HepG2 (cell line): Measurements from ENCODE around the gene C11orf21. TPM values are rescaled to one million over a fixed set of nuclear protein-coding genes. Genes with fewer than 3 reads are reported as not detected.

Source experiments
- ATAC-seq: fragments of 200-7000 bp; cut with Tn5 transposase; 3 replicates; pipeline ENCODE4 v1.9.1; 2020; ENCODE audit warnings: mild to moderate bottlenecking, moderate library complexity
- BruUV-seq: library from RNA; stranded (reverse); fragments of 400-500 nt; replicated peaks from 2 replicates; lab custom pipeline; 2021; lab: Mats Ljungman, UMichigan
- CTCF ChIA-PET: fragments of 300-600 bp; formaldehyde crosslinking; extraction: SDS; loops from one replicate; lab custom pipeline; 2021; ENCODE audit warnings: low total read pairs, inconsistent platforms, low intra/inter-chr PET ratio; lab: Yijun Ruan, JAX
- POLR2A ChIA-PET: fragments of 350-600 bp; sonication (Branson Sonifier 250); formaldehyde crosslinking; loops from one replicate; lab custom pipeline; 2020; ENCODE audit warnings: antibody characterized with exemption, inconsistent platforms; lab: Yijun Ruan, JAX
- DNase-seq: peaks from one replicate; pipeline ENCODE4 v3.0.0-alpha.2; 2015; ENCODE audit warnings: low spot score
- FAIRE-seq: peaks from 3 replicates; lab custom pipeline; 2011; peaks lifted over from hg19 to GRCh38; lab: Jason Lieb, UNC
- H2AFZ ChIP-seq: one replicate; pipeline ENCODE4 v1.6.1; 2011; ENCODE audit warnings: low read length, inconsistent platforms
- H3K27ac ChIP-seq: fragments of 300-600 bp; 3 replicates; pipeline ENCODE4 v1.8.0; 2011; ENCODE audit warnings: mixed run types, mild to moderate bottlenecking, mixed read lengths, low read length, inconsistent platforms; ENCODE audit not compliant: insufficient read depth; ENCODE audit errors: extremely low read length
- H3K27me3 ChIP-seq, 2 experiments: fragments of 200-600 bp in 1 of 2; 2 replicates in 1 of 2; 3 replicates in 1 of 2; pipeline versions ENCODE4 v1.6.0 to v1.8.0; 2011; ENCODE audit warnings: low read length in 2 of 2, mild to moderate bottlenecking in 2 of 2, moderate library complexity in 2 of 2, inconsistent platforms in 1 of 2; ENCODE audit not compliant: insufficient read depth in 2 of 2, control insufficient read depth in 1 of 2
- H3K36me3 ChIP-seq, 2 experiments: fragments of 200-600 bp in 1 of 2; replicated peaks in 1 of 2; 2 replicates in 1 of 2; 3 replicates in 1 of 2; pipeline versions ENCODE4 v1.5.1 to v1.8.0; 2011; ENCODE audit warnings: low read length in 2 of 2, inconsistent platforms in 1 of 2; ENCODE audit not compliant: insufficient read depth in 2 of 2, control insufficient read depth in 1 of 2
- H3K4me1 ChIP-seq: 2 replicates; pipeline ENCODE4 v1.5.1; 2012; ENCODE audit warnings: low read length, inconsistent platforms; ENCODE audit not compliant: insufficient read depth
- H3K4me2 ChIP-seq: 2 replicates; pipeline ENCODE4 v1.6.0; 2011; ENCODE audit warnings: low read depth, low read length, inconsistent platforms
- H3K4me3 ChIP-seq, 3 experiments: fragments of 200-600 bp in 1 of 3; sonication (generic), shearing (Covaris generic) in 1 of 3; replicated peaks in 1 of 3; 2 replicates each; pipeline ENCODE4 v1.5.1; 2011 to 2016; ENCODE audit warnings: low read length in 3 of 3, inconsistent platforms in 2 of 3, low read depth in 2 of 3, mild to moderate bottlenecking in 2 of 3, control low read depth in 1 of 3, mixed read lengths in 1 of 3; ENCODE audit not compliant: insufficient read depth in 1 of 3
- H3K79me2 ChIP-seq: one replicate; pipeline ENCODE4 v1.6.1; 2011; ENCODE audit warnings: low read length, inconsistent platforms; ENCODE audit not compliant: insufficient read depth
- H3K9ac ChIP-seq: 2 replicates; pipeline ENCODE4 v1.6.0; 2011; ENCODE audit warnings: mild to moderate bottlenecking, low read depth, low read length, inconsistent platforms; ENCODE audit not compliant: insufficient read depth
- H3K9me3 ChIP-seq: 2 replicates; pipeline ENCODE4 v1.5.1; 2012; ENCODE audit warnings: mild to moderate bottlenecking, low read length
- H4K20me1 ChIP-seq: 2 replicates; pipeline ENCODE4 v1.6.0; 2011; ENCODE audit warnings: inconsistent platforms, mild to moderate bottlenecking, low read length, moderate library complexity; ENCODE audit not compliant: insufficient read depth
- ARNT2 ChIP-seq: sonication (generic); formaldehyde crosslinking; IDR thresholded peaks from 2 replicates; pipeline ENCODE4 v1.8.0; 2022; ENCODE audit warnings: mild to moderate bottlenecking, low read depth, missing genetic modification reagents, moderate library complexity
- CEBPB ChIP-seq: IDR thresholded peaks from 2 replicates; pipeline ENCODE4 v1.6.1; 2011; ENCODE audit warnings: low read depth, low read length, improper control_type of control experiment, borderline replicate concordance
- CREB3 ChIP-seq: sonication (generic); formaldehyde crosslinking; IDR thresholded peaks from 2 replicates; pipeline ENCODE4 v1.5.0; 2020; ENCODE audit warnings: missing genetic modification reagents
- ELF4 ChIP-seq: sonication (generic); formaldehyde crosslinking; IDR thresholded peaks from 2 replicates; pipeline ENCODE4 v1.5.0; 2020; ENCODE audit warnings: missing genetic modification reagents, mild to moderate bottlenecking, moderate library complexity, borderline replicate concordance
- GFI1 ChIP-seq: sonication (generic); formaldehyde crosslinking; IDR thresholded peaks from 2 replicates; pipeline ENCODE4 v1.5.0; 2020; ENCODE audit warnings: missing genetic modification reagents, mild to moderate bottlenecking, borderline replicate concordance
- HOXA5 ChIP-seq: sonication (generic); formaldehyde crosslinking; IDR thresholded peaks from 2 replicates; pipeline ENCODE4 v1.4.0; 2020; ENCODE audit warnings: missing genetic modification reagents
- IKZF4 ChIP-seq: sonication (generic); formaldehyde crosslinking; IDR thresholded peaks from 2 replicates; pipeline ENCODE4 v1.5.1; 2020; ENCODE audit warnings: borderline replicate concordance, mild to moderate bottlenecking, low read depth, missing genetic modification reagents; ENCODE audit errors: not compliant biosample characterization
- NKX3-1 ChIP-seq: sonication (generic); formaldehyde crosslinking; IDR thresholded peaks from 2 replicates; pipeline ENCODE4 v1.5.0; 2020; ENCODE audit warnings: missing genetic modification reagents
- PLRG1 ChIP-seq: fragments of 450-650 bp; conservative IDR thresholded peaks from 2 replicates; pipeline ENCODE4 v1.6.1; 2016
- RFX1 ChIP-seq: fragments of 450-650 bp; IDR thresholded peaks from 2 replicates; pipeline ENCODE4 v1.6.1; 2017
- TFDP2 ChIP-seq: sonication (generic); formaldehyde crosslinking; IDR thresholded peaks from 2 replicates; pipeline ENCODE4 v1.4.0; 2020; ENCODE audit warnings: missing genetic modification reagents
- ZC3H13 ChIP-seq: sonication (generic); formaldehyde crosslinking; IDR thresholded peaks from 2 replicates; pipeline ENCODE4 v1.8.1; 2023; ENCODE audit warnings: mild to moderate bottlenecking, missing genetic modification reagents, moderate library complexity
- ZNF207 ChIP-seq: fragments of 450-650 bp; IDR thresholded peaks from 2 replicates; pipeline ENCODE4 v1.6.1; 2016; ENCODE audit warnings: antibody characterized with exemption, borderline replicate concordance
- ZNF7 ChIP-seq: IDR thresholded peaks from 2 replicates; pipeline ENCODE4 v1.6.1; 2016; ENCODE audit warnings: missing biosample characterization, missing genetic modification reagents
- ZNF777 ChIP-seq: sonication (generic); formaldehyde crosslinking; IDR thresholded peaks from 2 replicates; pipeline ENCODE4 v1.4.0; 2020; ENCODE audit warnings: missing genetic modification reagents
- ZSCAN25 ChIP-seq: sonication (generic); formaldehyde crosslinking; IDR thresholded peaks from 2 replicates; pipeline ENCODE4 v1.8.0; 2022; ENCODE audit warnings: mild to moderate bottlenecking, missing genetic modification reagents
- WGBS: methylation state at CpG from one replicate; pipeline ENCODE4 v1.1.6; 2017; ENCODE audit warnings: low lambda C conversion rate; 5-methylcytosine and 5-hydroxymethylcytosine counted together
- in situ Hi-C: cut with HindIII; loops from 2 replicates; pipeline ENCODE4 v1.10.0; 2017; ENCODE audit warnings: low pct_unique_long_range_greater_than_20kb; ENCODE audit not compliant: extremely low pct_ligation_motif_present
- intact Hi-C: fragments of 100-400 bp; cut with micrococcal nuclease; formaldehyde crosslinking; loops from one replicate; pipeline ENCODE4 v1.10.0; 2022; ENCODE audit not compliant: unreplicated experiment
- polyA plus RNA-seq, 8 experiments: library from polyadenylated mRNA; depleted of rRNA in 3 of 8; stranded (reverse) in 7 of 8; unstranded in 1 of 8; fragments of >200 nt; fragmentation: Illumina TruSeq in 4 of 8; extraction: Trizol in 4 of 8; gene quantifications; 2 replicates each; pipeline versions ENCODE4 v1.2.1 to v1.2.3, GENCODE V29; 2011 to 2016; ENCODE audit warnings: low read depth in 4 of 8, missing spikeins in 1 of 8, mixed read lengths in 1 of 8; ENCODE audit not compliant: insufficient read depth in 1 of 8
- total RNA-seq, 5 experiments: library from RNA; depleted of rRNA; stranded (reverse); fragments of >200 nt; fragmentation: Illumina TruSeq; extraction: Trizol; gene quantifications; 2 replicates each; pipeline ENCODE4 v1.2.3, GENCODE V29; 2016; ENCODE audit warnings: low read depth in 1 of 5
- TF ChIP-seq, protein P1 (sequence below): sonication (generic); formaldehyde crosslinking; IDR thresholded peaks from 2 replicates; pipeline ENCODE4 v1.8.1; 2023; ENCODE audit warnings: missing genetic modification reagents, inconsistent platforms, borderline replicate concordance

The C11orf21 gene
- total and polyA plus RNA-seq, 2 of the 13 experiments (the other 11 are each of a cell fraction or from before 2014, with no cell fraction given) = 0.08 TPM; not detected in 1

DNA sequence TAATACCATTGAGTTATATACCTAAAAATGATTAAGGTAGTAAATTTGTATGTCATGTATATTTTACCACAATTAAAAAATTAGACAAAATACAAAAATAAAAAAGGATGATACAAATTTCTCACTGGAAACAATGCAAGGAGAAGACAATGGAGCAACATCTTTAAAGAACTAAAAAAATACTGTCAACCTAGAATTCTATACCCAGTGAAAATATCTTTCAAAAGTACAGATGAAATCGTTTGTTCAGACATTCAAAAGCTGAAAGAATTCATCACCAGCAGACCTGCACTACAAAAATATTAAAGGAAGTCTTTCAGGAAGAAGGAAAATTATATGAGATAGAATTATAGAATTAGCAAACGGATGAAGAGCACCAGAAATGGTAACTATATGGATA lies 21.5 kb downstream of the C11orf21 start:
- no peak overlapping the region for H3K4me3 ChIP-seq
- no peak for DNase-seq
- H3K27me3 ChIP-seq = peaks cover 2 to 37% of the 10 kb centered on the region in 2 experiments; a peak in 4 of 5 replicates
- intact Hi-C loops (no loop called here), in situ Hi-C loops (no loop called here)
- no peaks in the 10 kb centered on the region for H4K20me1 ChIP-seq
- H3K36me3 ChIP-seq = no peaks in the 10 kb centered on the region
- no peak for ATAC-seq
- no peak overlapping the region for H3K4me2 ChIP-seq
- ChIA-PET POLR2A (no interaction called here), CTCF (no interaction called here)
- H3K9me3 ChIP-seq = no peaks in the 10 kb centered on the region
- BruUV-seq = no TSS peak
- H3K4me1 ChIP-seq = no peaks in the 10 kb centered on the region
- 2% methylated on average over 2 of the region's 2 CpGs for WGBS
- no peak overlapping the region for H3K9ac ChIP-seq
- no peaks in the 10 kb centered on the region for H3K79me2 ChIP-seq
- no peak overlapping the region for H3K27ac ChIP-seq
- H2AFZ ChIP-seq = no peak overlapping the region
- no peak for FAIRE-seq
- no peak for TF ChIP-seq ZNF207
- no peak for TF ChIP-seq IKZF4 (CRISPR knock-in tag)
- TF ChIP-seq ELF4 (CRISPR knock-in tag) = no peak
- no peak for TF ChIP-seq TFDP2 (CRISPR knock-in tag)
- TF ChIP-seq ZC3H13 (CRISPR knock-in tag) = no peak
- no peak for TF ChIP-seq ZNF7 (CRISPR knock-in tag)
- TF ChIP-seq CEBPB = no peak

GRCh38 chr11:2277933-2278523 lies 23.7 kb downstream of the C11orf21 start:
- POLR2A ChIA-PET = no interaction called here
- peaks cover 1 to 39% of the 10 kb centered on the region in 2 experiments for H3K27me3 ChIP-seq
- WGBS = 24% methylated on average over 6 of the region's 6 CpGs
- TF ChIP-seq ZSCAN25 (CRISPR knock-in tag) (no peak), ZNF777 (no peak), NKX3-1 (CRISPR knock-in tag) (no peak), ARNT2 (no peak), PLRG1 (no peak), RFX1 (no peak), HOXA5 (CRISPR knock-in tag) (no peak), GFI1 (CRISPR knock-in tag) (no peak), CREB3 (CRISPR knock-in tag) (no peak)
- TF ChIP-seq, protein P1, sequence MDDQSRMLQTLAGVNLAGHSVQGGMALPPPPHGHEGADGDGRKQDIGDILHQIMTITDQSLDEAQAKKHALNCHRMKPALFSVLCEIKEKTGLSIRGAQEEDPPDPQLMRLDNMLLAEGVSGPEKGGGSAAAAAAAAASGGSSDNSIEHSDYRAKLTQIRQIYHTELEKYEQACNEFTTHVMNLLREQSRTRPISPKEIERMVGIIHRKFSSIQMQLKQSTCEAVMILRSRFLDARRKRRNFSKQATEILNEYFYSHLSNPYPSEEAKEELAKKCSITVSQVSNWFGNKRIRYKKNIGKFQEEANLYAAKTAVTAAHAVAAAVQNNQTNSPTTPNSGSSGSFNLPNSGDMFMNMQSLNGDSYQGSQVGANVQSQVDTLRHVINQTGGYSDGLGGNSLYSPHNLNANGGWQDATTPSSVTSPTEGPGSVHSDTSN (CRISPR knock-in tag) = no peak

More at GRCh38 chr11:2277933-2278523, 23.7 kb downstream of the C11orf21 start:
- intact Hi-C loops = no loop called here
- Histone ChIP-seq H3K36me3 (no peaks in the 10 kb centered on the region), H3K9ac (no peak overlapping the region), H3K27ac (no peak overlapping the region), H3K4me3 (no peak overlapping the region), H3K4me1 (no peaks in the 10 kb centered on the region), H2AFZ (no peak overlapping the region), H4K20me1 (no peaks in the 10 kb centered on the region), H3K9me3 (no peaks in the 10 kb centered on the region), H3K79me2 (no peaks in the 10 kb centered on the region), H3K4me2 (no peak overlapping the region)
- FAIRE-seq = no peak
- CTCF ChIA-PET = no interaction called here
- no peak for ATAC-seq
- no TSS peak for BruUV-seq
- no peak for DNase-seq
- in situ Hi-C loops = no loop called here
